ENCODE data around the gene OR6J1.
"Not testable (repeated sequence)": the region's sequence is repeated elsewhere in the genome, so short reads cannot be mapped to it uniquely, and the experiment has no call there.

OR6J1 gene

GRCh38 chr14:22644305-22644635 lies at the start of gene OR6J1:
Gene OR6J1, minus strand, starts transcription at chr14:22644352. Its CDS starts 9,541 bp downstream, at chr14:22634811.
- DNase-seq = no peak

GRCh38 chr14:22692194-22692593 lies 48.0 kb upstream of the OR6J1 start:
- no peak for DNase-seq

GRCh38 chr14:22691171-22691570 lies 47.0 kb upstream of the OR6J1 start:
- DNase-seq = no peak

- no peak for DNase-seq
Measured at GRCh38 chr14:22689199-22689598, 45.0 kb upstream of the OR6J1 start.

GRCh38 chr14:22687969-22688368 lies 43.8 kb upstream of the OR6J1 start:
- not testable (repeated sequence) for DNase-seq

- not testable (repeated sequence) for DNase-seq
Measured at GRCh38 chr14:22686176-22686611, 42.0 kb upstream of the OR6J1 start.

GRCh38 chr14:22685467-22685866 lies 41.3 kb upstream of the OR6J1 start:
- no peak for DNase-seq

- not testable (repeated sequence) for DNase-seq
Measured at GRCh38 chr14:22683428-22683827, 39.3 kb upstream of the OR6J1 start.

GRCh38 chr14:22678221-22678620 lies 34.1 kb upstream of the OR6J1 start:
- DNase-seq = no peak

GRCh38 chr14:22677551-22677950 lies 33.4 kb upstream of the OR6J1 start:
- DNase-seq = not testable (repeated sequence)

- no peak for DNase-seq
Measured at GRCh38 chr14:22671622-22672021, 27.5 kb upstream of the OR6J1 start.

- no peak for DNase-seq
Measured at GRCh38 chr14:22668863-22669262, 24.7 kb upstream of the OR6J1 start.

GRCh38 chr14:22668417-22668816 lies 24.3 kb upstream of the OR6J1 start:
- no peak for DNase-seq

GRCh38 chr14:22667881-22668280 lies 23.7 kb upstream of the OR6J1 start:
- DNase-seq = no peak

- DNase-seq = no peak
Measured at GRCh38 chr14:22666203-22666893, 22.2 kb upstream of the OR6J1 start.

- DNase-seq = no peak
Measured at GRCh38 chr14:22664261-22664660, 20.1 kb upstream of the OR6J1 start.

GRCh38 chr14:22660654-22661053 lies 16.5 kb upstream of the OR6J1 start:
- no peak for DNase-seq

- DNase-seq = no peak
Measured at GRCh38 chr14:22658946-22659345, 14.8 kb upstream of the OR6J1 start.

- DNase-seq = no peak
Measured at GRCh38 chr14:22657861-22658260, 13.7 kb upstream of the OR6J1 start.

GRCh38 chr14:22656945-22657731 lies 13.0 kb upstream of the OR6J1 start:
- no peak for DNase-seq

- DNase-seq = no peak
Measured at GRCh38 chr14:22656226-22656625, 12.1 kb upstream of the OR6J1 start.

GRCh38 chr14:22653012-22653621 lies 9.0 kb upstream of the OR6J1 start:
- DNase-seq = no peak

- no peak for DNase-seq
Measured at GRCh38 chr14:22651586-22651985, 7.4 kb upstream of the OR6J1 start.

- DNase-seq = no peak
Measured at GRCh38 chr14:22650960-22651521, 6.9 kb upstream of the OR6J1 start.
